Measurements from ENCODE around the gene MVB12B.

Gene MVB12B

DNA sequence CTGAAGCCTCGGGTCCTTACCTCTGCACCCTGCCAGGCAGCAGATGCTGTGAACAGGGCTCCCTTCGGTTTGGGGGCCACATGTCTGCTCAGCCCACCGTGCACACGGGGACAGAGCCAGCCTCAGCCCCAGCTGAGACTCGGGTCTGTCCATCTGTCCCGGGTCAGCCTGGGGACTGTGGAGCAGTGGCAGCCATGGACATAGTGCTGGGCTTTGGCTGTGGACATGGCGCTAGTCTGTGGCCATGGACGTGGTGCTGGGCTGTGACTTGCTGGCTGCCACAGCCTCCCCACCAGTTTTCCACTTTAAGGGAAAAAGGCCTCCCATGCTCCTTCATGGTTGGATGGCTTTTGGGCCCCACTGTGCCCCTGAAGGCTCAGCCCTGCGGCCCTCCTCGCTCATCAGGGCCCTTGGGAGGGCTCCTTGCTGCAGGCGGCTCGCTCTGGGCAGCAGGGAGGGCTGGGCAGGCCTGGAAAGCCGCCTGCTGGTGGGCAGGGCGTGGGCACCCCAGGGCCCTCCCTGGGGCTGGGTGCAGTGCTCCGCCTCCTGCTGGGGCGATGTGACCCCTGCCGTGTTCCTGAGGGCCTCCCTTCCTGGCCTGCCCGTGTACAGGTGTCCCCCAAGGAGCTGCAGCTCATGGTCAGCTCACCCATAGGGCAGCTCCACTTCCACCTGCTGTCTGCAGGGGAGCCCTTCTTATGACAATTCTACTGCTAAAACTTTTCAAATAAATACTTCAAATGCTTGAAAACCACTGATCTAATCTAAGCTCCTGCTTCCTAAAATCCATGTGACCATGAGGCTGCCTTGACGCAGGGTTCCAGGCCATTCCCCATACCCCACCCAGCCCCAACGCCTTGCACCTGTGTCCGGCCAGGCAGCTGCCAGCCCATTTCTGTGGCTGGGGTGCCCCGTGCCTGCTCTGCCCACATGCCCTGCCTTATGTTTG lies 175.0 kb downstream of the MVB12B start:
- no peak overlapping the region for H3K27ac ChIP-seq
- no peak for TF ChIP-seq CTCF (IDR thresholded peaks at IDR 0.05)
- TF ChIP-seq ZFX (IDR thresholded peaks at IDR 0.05; ENCODE audit: borderline replicate concordance): no peak

DNA sequence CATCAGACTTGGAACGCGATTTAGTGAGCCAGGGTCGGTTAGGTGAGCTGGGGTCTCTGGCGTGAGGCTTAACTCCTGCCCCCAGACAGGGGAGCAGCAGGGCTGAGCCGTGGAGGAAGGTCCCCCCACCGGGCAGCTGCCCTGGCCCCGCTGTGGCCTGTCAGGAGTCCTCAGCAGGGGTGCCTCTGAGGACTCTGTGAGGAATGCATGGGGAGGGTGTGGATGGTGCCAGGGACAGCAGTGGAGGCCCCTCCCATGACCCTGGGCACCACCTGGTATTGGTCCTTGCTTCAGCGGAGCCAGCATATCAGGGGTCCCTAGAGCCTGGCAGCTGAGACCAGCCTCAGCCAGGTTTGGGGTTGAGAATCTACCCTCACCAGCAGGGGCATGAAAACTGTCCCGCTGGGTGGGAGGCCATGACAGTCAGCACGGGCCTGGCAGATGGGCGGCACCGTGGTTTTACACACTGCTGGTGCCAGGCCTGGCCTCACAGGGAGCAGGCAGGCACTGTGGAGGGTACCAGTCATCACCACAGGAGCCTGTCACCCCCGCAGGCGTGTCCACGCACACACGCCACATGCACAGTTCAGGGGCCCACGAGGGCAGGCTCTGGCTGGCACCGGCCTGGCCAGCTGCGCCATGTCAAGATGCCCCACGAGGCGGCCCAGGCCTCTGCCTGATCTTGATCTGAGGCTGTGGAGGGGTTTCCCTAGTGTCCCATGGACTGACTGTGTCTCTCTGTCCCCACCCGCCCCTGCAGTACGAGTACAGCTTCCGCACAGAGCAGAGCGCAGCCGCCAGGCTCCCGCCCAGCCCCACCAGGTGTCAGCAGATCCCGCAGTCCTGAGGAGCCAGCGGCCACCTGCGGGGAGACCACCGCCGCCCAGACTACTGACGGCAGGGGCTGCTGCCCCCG lies 176.0 kb downstream of the MVB12B start:
- no peak for TF ChIP-seq ZFX (IDR thresholded peaks at IDR 0.05; ENCODE audit: borderline replicate concordance)
- TF ChIP-seq CTCF (IDR thresholded peaks at IDR 0.05): no peak
- H3K27ac ChIP-seq: no peak overlapping the region

DNA sequence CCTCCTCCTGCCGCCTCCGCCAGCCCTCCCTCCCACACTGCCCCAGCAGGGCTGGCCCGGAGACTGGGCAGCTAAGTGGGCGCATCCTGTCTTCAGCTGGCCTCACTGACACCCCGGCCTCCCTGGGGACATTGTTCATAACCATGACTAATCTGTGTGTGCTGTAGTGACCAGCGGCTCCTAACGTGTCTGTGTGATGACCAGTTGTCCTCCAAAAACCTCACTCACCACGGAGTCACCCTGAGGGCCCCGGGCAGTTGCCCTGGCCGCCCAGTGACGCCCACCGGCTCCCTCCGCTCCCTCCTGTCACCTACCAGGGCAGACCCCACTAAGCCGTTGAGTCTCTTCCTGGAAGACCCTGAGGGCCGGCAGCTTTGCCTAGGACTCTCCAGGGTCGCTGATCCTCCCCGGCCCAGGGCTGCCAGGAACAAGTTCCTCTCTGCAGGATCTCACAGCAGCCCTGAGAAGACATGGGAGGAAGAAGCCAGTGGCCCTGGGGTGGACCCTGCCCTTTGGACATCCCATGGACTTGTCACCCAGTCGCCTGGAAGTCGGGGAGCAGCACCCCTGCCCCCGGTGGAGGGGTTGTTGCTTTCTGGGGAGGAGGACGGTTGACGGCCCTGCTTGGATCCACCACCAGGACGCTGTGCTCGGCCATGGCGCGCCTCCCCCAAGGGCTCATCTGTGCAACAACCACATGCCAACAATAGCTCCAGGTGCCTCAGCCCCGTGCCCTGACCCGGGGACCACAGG lies 176.9 kb downstream of the MVB12B start:
- H3K27ac ChIP-seq: no peak overlapping the region
- TF ChIP-seq ZFX (IDR thresholded peaks at IDR 0.05; ENCODE audit: borderline replicate concordance): no peak
- no peak for TF ChIP-seq CTCF (IDR thresholded peaks at IDR 0.05)

GRCh38 chr9:126504086-126504976 lies 177.7 kb downstream of the MVB12B start:
- TF ChIP-seq CTCF (IDR thresholded peaks at IDR 0.05): no peak
- TF ChIP-seq ZFX (IDR thresholded peaks at IDR 0.05; ENCODE audit: borderline replicate concordance): no peak
- H3K27ac ChIP-seq: no peak overlapping the region

DNA sequence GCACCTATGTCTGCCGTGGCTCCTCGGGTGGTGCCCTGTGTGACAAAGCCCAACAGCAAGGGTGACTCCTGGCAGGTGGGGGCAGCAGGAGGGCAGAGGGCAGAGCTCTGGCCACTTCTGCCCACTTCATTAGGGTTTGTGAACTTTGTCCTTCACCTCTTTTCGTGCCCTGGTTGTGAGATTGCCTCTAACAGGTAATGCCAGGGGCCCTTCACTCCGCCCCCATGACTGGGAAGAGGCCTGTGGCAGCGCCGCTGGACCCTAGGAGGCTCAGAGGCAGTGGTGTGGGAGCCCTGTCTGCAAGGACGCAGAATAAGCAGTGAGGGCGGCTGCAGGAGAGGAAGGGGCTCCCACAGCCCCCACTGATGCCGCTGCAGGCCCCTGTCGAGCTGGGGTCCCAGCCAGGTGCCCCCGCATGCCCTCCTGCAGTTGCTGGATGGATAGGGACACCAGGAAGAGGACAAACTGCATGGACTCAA lies 178.4 kb downstream of the MVB12B start:
- no peak overlapping the region for H3K27ac ChIP-seq
- TF ChIP-seq ZFX (IDR thresholded peaks at IDR 0.05; ENCODE audit: borderline replicate concordance): no peak
- no peak for TF ChIP-seq CTCF (IDR thresholded peaks at IDR 0.05)

Data from 22Rv1 (cell line).